Osteocyte (in vitro differentiated cells): ENCODE measurements around the gene SERINC2. TPM values are rescaled to one million over a fixed set of nuclear protein-coding genes. Genes with fewer than 3 reads are reported as not detected.

Source experiments
- DNase-seq: peaks from one replicate; pipeline ENCODE4 v3.0.0; 2021; ENCODE audit warnings: mixed read lengths; ENCODE audit not compliant: unreplicated experiment; ENCODE audit errors: extremely low spot score
- H3K27ac Mint-ChIP-seq: one replicate; pipeline ENCODE4 v1.8.0; 2021; ENCODE audit warnings: mild to moderate bottlenecking, mixed read lengths; ENCODE audit not compliant: unreplicated experiment
- H3K27me3 Mint-ChIP-seq: one replicate; pipeline ENCODE4 v1.8.0; 2021; ENCODE audit warnings: mixed read lengths; ENCODE audit not compliant: unreplicated experiment
- H3K36me3 Mint-ChIP-seq: one replicate; pipeline ENCODE4 v1.8.0; 2021; ENCODE audit warnings: mixed read lengths; ENCODE audit not compliant: unreplicated experiment
- H3K4me1 Mint-ChIP-seq: one replicate; pipeline ENCODE4 v1.8.0; 2021; ENCODE audit warnings: mixed read lengths; ENCODE audit not compliant: unreplicated experiment
- H3K4me3 Mint-ChIP-seq: one replicate; pipeline ENCODE4 v1.8.0; 2021; ENCODE audit warnings: mild to moderate bottlenecking, moderate library complexity, mixed read lengths; ENCODE audit not compliant: unreplicated experiment
- H3K9me3 Mint-ChIP-seq: one replicate; pipeline ENCODE4 v1.8.0; 2021; ENCODE audit warnings: mixed read lengths; ENCODE audit not compliant: unreplicated experiment
- CTCF ChIP-seq: fragments of 200-600 bp; sonication (generic); IDR thresholded peaks from 2 replicates; pipeline ENCODE4 v1.5.0; 2021; ENCODE audit warnings: antibody characterized with exemption, mild to moderate bottlenecking, moderate library complexity
- total RNA-seq: library from RNA; stranded (reverse); gene quantifications from 2 replicates; pipeline ENCODE4 v1.2.1, GENCODE V29; 2021

Gene SERINC2
- total RNA-seq, 1 donor from 2014 or later, result 4.2 TPM

GRCh38 chr1:31401241-31401640 lies 11.8 kb upstream of the SERINC2 start:
- peak; percentile 17 for TF ChIP-seq CTCF
- no peaks in the 10 kb centered on the region for H3K36me3 Mint-ChIP-seq
- no peaks in the 10 kb centered on the region for H3K9me3 Mint-ChIP-seq
- H3K27me3 Mint-ChIP-seq, result peaks cover 4% of the 10 kb centered on the region
- no peak for DNase-seq
- no peak overlapping the region for H3K4me3 Mint-ChIP-seq
- no peaks in the 10 kb centered on the region for H3K4me1 Mint-ChIP-seq
- H3K27ac Mint-ChIP-seq, result no peak overlapping the region

- Mint-ChIP-seq H3K36me3 (no peaks in the 10 kb centered on the region), H3K27me3 (peaks cover 14% of the 10 kb centered on the region), H3K27ac (no peak overlapping the region), H3K9me3 (no peaks in the 10 kb centered on the region), H3K4me1 (no peaks in the 10 kb centered on the region), H3K4me3 (no peak overlapping the region)
- no peak for DNase-seq
- TF ChIP-seq CTCF, result no peak
Observed at GRCh38 chr1:31405578-31406245, 7.3 kb upstream of the SERINC2 start.

GRCh38 chr1:31407029-31407626 lies 5.9 kb upstream of the SERINC2 start:
- H3K27ac Mint-ChIP-seq, result no peak overlapping the region
- H3K4me3 Mint-ChIP-seq, result no peak overlapping the region
- TF ChIP-seq CTCF, result no peak

GRCh38 chr1:31408788-31409318 lies 4.2 kb upstream of the SERINC2 start:
- Mint-ChIP-seq H3K27ac (no peak overlapping the region), H3K9me3 (no peaks in the 10 kb centered on the region), H3K27me3 (peaks cover 37% of the 10 kb centered on the region), H3K4me3 (no peak overlapping the region), H3K36me3 (no peaks in the 10 kb centered on the region), H3K4me1 (peaks cover 3% of the 10 kb centered on the region)
- DNase-seq, result no peak
- TF ChIP-seq CTCF, result no peak

More at GRCh38 chr1:31407029-31407626, 5.9 kb upstream of the SERINC2 start:
- Mint-ChIP-seq H3K9me3 (no peaks in the 10 kb centered on the region), H3K27me3 (peaks cover 28% of the 10 kb centered on the region), H3K36me3 (no peaks in the 10 kb centered on the region), H3K4me1 (no peaks in the 10 kb centered on the region)
- DNase-seq, result no peak
